Neural progenitor cell (in vitro differentiated cells): ENCODE results near the gene G3BP2. TPM values are rescaled to one million over a fixed set of nuclear protein-coding genes. Genes with fewer than 3 reads are reported as not detected.
A peak's percentile ranks its signal among the peaks of the same experiment; 100 is the strongest.
"Not testable (repeated sequence)": the region's sequence is repeated elsewhere in the genome, so short reads cannot be mapped to it uniquely, and the experiment has no call there.

Experiments
- DNase-seq: peaks from one replicate; pipeline ENCODE4 v3.0.0-alpha.2; 2016; ENCODE audit warnings: low spot score
- H2AFZ ChIP-seq: fragments of 200-600 bp; sonication (generic); replicated peaks from 2 replicates; pipeline ENCODE4 v1.6.1; 2016; ENCODE audit warnings: antibody characterized with exemption
- H3F3A ChIP-seq: fragments of 200-600 bp; sonication (generic); 2 replicates; pipeline ENCODE4 v1.6.1; 2016; ENCODE audit warnings: antibody characterized with exemption, low read depth
- H3K27ac ChIP-seq: fragments of 200-600 bp; sonication (generic); 2 replicates; pipeline ENCODE4 v1.5.1; 2016; ENCODE audit warnings: mild to moderate bottlenecking
- H3K27me3 ChIP-seq: fragments of 200-600 bp; sonication (generic); 2 replicates; pipeline ENCODE4 v1.6.1; 2016; ENCODE audit warnings: mild to moderate bottlenecking, moderate library complexity
- H3K36me3 ChIP-seq: fragments of 200-600 bp; sonication (generic); 2 replicates; pipeline ENCODE4 v1.5.1; 2016
- H3K4me1 ChIP-seq: fragments of 200-600 bp; sonication (generic); 2 replicates; pipeline ENCODE4 v1.6.1; 2016; ENCODE audit warnings: mixed run types
- H3K4me2 ChIP-seq: fragments of 200-600 bp; sonication (generic); 2 replicates; pipeline ENCODE4 v1.6.1; 2016
- H3K4me3 ChIP-seq: fragments of 200-600 bp; sonication (generic); 2 replicates; pipeline ENCODE4 v1.5.1; 2016
- H3K79me2 ChIP-seq: fragments of 200-600 bp; sonication (generic); 2 replicates; pipeline ENCODE4 v1.6.1; 2016; ENCODE audit warnings: low read depth
- H3K9ac ChIP-seq: fragments of 200-600 bp; sonication (generic); 2 replicates; pipeline ENCODE4 v1.6.1; 2016
- H3K9me3 ChIP-seq: fragments of 200-600 bp; sonication (generic); 2 replicates; pipeline ENCODE4 v1.5.1; 2016; ENCODE audit warnings: low read depth
- H4K20me1 ChIP-seq: fragments of 200-600 bp; sonication (generic); 2 replicates; pipeline ENCODE4 v1.6.1; 2016; ENCODE audit warnings: low read depth
- H3K27ac Mint-ChIP-seq: 3 replicates; pipeline ENCODE4 v1.8.0; 2021; ENCODE audit warnings: mixed read lengths
- H3K27me3 Mint-ChIP-seq: 2 replicates; pipeline ENCODE4 v1.8.0; 2022; ENCODE audit warnings: low read depth, mild to moderate bottlenecking, inconsistent platforms, moderate library complexity, mixed read lengths; ENCODE audit not compliant: insufficient read depth
- H3K36me3 Mint-ChIP-seq: 3 replicates; pipeline ENCODE4 v1.8.0; 2021; ENCODE audit warnings: mixed read lengths
- H3K4me1 Mint-ChIP-seq: 3 replicates; pipeline ENCODE4 v1.8.0; 2021; ENCODE audit warnings: mixed read lengths
- H3K4me3 Mint-ChIP-seq: 3 replicates; pipeline ENCODE4 v1.8.0; 2021; ENCODE audit warnings: mild to moderate bottlenecking, moderate library complexity, mixed read lengths
- H3K9me3 Mint-ChIP-seq: 3 replicates; pipeline ENCODE4 v1.8.0; 2020; ENCODE audit warnings: mixed read lengths
- EZH2 ChIP-seq: fragments of 200-600 bp; sonication (generic); IDR thresholded peaks from 2 replicates; pipeline ENCODE4 v1.6.1; 2017; ENCODE audit warnings: antibody characterized with exemption, mild to moderate bottlenecking, moderate library complexity
- EZH2phosphoT487 ChIP-seq: fragments of 200-600 bp; sonication (generic); IDR thresholded peaks from 2 replicates; pipeline ENCODE4 v1.6.1; 2017; ENCODE audit warnings: antibody characterized with exemption
- total RNA-seq: library from RNA; depleted of rRNA; stranded (reverse); fragments of >200 nt; gene quantifications from 2 replicates; pipeline ENCODE4 v1.2.3, GENCODE V29; 2015; ENCODE audit warnings: low replicate concordance
- TF ChIP-seq, protein P1 (sequence below): fragments of 200-600 bp; sonication (generic); IDR thresholded peaks from 2 replicates; pipeline ENCODE4 v1.5.1; 2017; ENCODE audit warnings: antibody characterized with exemption, mild to moderate bottlenecking

Gene G3BP2
- total RNA-seq, 1 donor from 2014 or later, result 241 TPM

DNA sequence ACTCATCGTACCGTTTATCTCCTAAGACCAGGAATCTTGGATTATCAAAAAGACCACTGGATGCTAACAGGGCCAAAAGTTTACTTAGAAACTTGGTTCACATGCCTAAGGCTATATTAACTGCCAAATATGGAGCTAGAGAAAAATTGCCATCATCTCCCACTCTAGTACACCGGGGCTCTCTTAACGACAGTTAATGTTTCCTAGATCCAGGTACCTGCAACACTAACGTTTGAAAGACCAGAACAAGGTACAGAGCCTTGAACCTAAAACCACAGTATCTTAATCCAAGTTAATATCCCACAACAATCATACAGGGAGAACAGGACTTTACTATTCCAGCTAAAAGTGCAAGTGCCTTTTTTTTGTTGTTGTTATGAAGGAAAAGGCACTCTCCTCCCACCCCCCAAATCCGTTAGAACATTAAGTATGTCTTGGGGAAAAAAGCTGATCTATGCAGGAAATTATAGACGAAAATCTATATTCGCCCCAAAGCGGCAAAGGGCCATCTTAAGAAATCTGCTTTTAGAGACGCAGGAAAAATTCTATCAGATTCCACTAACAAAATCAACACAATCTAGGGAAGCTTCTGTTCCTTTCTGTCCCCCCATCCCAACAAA is 1.3 kb downstream of the G3BP2 start:
- H3K36me3 Mint-ChIP-seq, result peaks cover 5% of the 10 kb centered on the region
- H3K4me3 ChIP-seq, result peak overlapping the region; percentile 90
- peaks cover 62% of the 10 kb centered on the region for H4K20me1 ChIP-seq
- peaks cover 28% of the 10 kb centered on the region for H3F3A ChIP-seq
- H3K4me2 ChIP-seq, result peak overlapping the region; percentile 93
- no peaks in the 10 kb centered on the region for H3K9me3 ChIP-seq
- no peak for DNase-seq
- no peaks in the 10 kb centered on the region for H3K36me3 ChIP-seq
- H3K4me1 ChIP-seq, result peaks cover 38% of the 10 kb centered on the region
- peak overlapping the region; percentile 96 for H3K27ac Mint-ChIP-seq
- H3K27me3 ChIP-seq, result no peaks in the 10 kb centered on the region
- peak overlapping the region; percentile 98 for H3K27ac ChIP-seq
- H2AFZ ChIP-seq, result no peak overlapping the region
- peaks cover 3% of the 10 kb centered on the region for H3K27me3 Mint-ChIP-seq
- H3K9ac ChIP-seq, result peak overlapping the region; percentile 88
- H3K4me1 Mint-ChIP-seq, result peaks cover 38% of the 10 kb centered on the region
- H3K9me3 Mint-ChIP-seq, result no peaks in the 10 kb centered on the region
- peaks cover 80% of the 10 kb centered on the region for H3K79me2 ChIP-seq
- TF ChIP-seq, protein P1, sequence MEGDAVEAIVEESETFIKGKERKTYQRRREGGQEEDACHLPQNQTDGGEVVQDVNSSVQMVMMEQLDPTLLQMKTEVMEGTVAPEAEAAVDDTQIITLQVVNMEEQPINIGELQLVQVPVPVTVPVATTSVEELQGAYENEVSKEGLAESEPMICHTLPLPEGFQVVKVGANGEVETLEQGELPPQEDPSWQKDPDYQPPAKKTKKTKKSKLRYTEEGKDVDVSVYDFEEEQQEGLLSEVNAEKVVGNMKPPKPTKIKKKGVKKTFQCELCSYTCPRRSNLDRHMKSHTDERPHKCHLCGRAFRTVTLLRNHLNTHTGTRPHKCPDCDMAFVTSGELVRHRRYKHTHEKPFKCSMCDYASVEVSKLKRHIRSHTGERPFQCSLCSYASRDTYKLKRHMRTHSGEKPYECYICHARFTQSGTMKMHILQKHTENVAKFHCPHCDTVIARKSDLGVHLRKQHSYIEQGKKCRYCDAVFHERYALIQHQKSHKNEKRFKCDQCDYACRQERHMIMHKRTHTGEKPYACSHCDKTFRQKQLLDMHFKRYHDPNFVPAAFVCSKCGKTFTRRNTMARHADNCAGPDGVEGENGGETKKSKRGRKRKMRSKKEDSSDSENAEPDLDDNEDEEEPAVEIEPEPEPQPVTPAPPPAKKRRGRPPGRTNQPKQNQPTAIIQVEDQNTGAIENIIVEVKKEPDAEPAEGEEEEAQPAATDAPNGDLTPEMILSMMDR, result no peak
- TF ChIP-seq EZH2phosphoT487 (no peak), EZH2 (no peak)
- H3K4me3 Mint-ChIP-seq, result peak overlapping the region; percentile 98

DNA sequence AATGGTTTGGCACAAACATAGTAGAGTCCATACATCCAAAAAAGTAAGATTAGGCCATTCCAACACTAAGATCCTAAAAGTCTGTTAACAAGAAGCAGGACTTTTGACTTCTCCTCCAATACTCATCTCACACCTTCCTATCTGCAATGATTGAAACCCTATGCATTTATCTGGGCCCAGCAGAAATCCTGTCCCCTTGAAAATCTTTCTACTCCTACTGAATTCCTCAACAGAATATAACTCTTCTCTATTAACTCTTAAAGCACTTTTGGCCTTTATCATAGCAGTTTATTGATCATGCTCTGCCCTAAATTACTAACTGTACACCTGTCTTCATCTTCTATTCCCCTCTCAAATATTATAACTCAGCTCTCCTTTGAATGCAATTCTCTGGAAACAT is 4.6 kb downstream of the G3BP2 start:
- Mint-ChIP-seq H3K4me1 (peaks cover 31% of the 10 kb centered on the region), H3K27me3 (peaks cover 3% of the 10 kb centered on the region), H3K9me3 (no peaks in the 10 kb centered on the region), H3K27ac (no peak overlapping the region), H3K4me3 (no peak overlapping the region), H3K36me3 (peaks cover 5% of the 10 kb centered on the region)
- Histone ChIP-seq H3K4me1 (peaks cover 31% of the 10 kb centered on the region), H3K4me3 (no peak overlapping the region), H3K27ac (no peak overlapping the region), H3K79me2 (peaks cover 95% of the 10 kb centered on the region), H3K4me2 (peak overlapping the region; percentile 93), H3K36me3 (no peaks in the 10 kb centered on the region), H3K27me3 (no peaks in the 10 kb centered on the region), H3K9me3 (no peaks in the 10 kb centered on the region), H4K20me1 (peaks cover 95% of the 10 kb centered on the region), H2AFZ (no peak overlapping the region), H3F3A (peaks cover 14% of the 10 kb centered on the region), H3K9ac (no peak overlapping the region)
- DNase-seq, result no peak
- TF ChIP-seq EZH2 (no peak), EZH2phosphoT487 (no peak)
- TF ChIP-seq, protein P1, result no peak

DNA sequence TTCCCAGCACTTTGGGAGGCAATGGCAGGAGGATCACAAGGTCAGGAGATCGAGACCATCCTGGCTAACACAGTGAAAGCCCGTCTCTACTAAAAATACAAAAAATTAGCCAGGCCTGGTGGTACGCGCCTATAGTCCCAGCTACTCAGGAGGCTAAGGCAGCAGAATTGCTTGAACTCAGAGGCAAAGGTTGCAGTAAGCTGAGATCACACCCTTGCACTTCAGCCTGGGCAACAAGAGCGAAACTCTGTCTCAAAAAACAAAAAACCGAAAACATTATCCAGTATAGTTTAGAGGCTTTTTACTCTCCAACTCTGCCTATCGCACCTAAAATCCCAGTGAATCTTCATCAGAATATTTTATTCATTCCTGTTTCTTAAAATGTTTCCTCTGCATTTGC is 5.6 kb downstream of the G3BP2 start:
- not testable (repeated sequence) for H3K9me3 ChIP-seq, H3K4me2 ChIP-seq, H3K36me3 Mint-ChIP-seq, H3K36me3 ChIP-seq, H3K27me3 ChIP-seq, H3F3A ChIP-seq, H2AFZ ChIP-seq, DNase-seq, H3K27ac ChIP-seq, H3K27me3 Mint-ChIP-seq, H3K9ac ChIP-seq, H3K4me3 ChIP-seq, H3K9me3 Mint-ChIP-seq, H3K4me3 Mint-ChIP-seq
- peaks cover 100% of the 10 kb centered on the region for H3K79me2 ChIP-seq
- Mint-ChIP-seq H3K27ac (peak overlapping the region; percentile 57), H3K4me1 (peaks cover 29% of the 10 kb centered on the region)
- peaks cover 31% of the 10 kb centered on the region for H3K4me1 ChIP-seq
- H4K20me1 ChIP-seq, result peaks cover 100% of the 10 kb centered on the region

DNA sequence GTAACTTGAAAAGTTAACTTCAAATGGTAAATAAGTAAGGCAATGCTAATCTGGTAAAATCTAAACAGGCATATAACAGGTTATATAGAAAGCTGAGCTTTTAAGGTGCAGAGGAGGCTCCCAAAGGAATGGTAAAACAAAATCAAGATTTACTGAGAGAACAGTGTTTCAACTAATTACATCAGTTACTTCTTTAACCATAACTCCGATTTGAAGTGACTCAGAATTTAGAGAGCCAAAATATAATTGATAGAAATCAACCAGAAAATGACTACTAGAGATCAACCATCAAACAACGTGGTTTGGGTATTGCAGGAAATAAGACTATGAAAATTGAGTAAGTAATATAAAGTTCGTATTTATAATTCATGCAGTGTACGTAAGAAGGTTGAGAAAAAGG is 6.9 kb downstream of the G3BP2 start:
- H3K4me3 Mint-ChIP-seq, result no peak overlapping the region
- no peak for DNase-seq
- TF ChIP-seq, protein P1, result no peak
- TF ChIP-seq EZH2phosphoT487 (no peak), EZH2 (no peak)
- Histone ChIP-seq H3K36me3 (no peaks in the 10 kb centered on the region), H3K4me2 (no peak overlapping the region), H3K27me3 (no peaks in the 10 kb centered on the region), H3K9me3 (no peaks in the 10 kb centered on the region), H3K27ac (no peak overlapping the region), H4K20me1 (peaks cover 97% of the 10 kb centered on the region), H3K9ac (no peak overlapping the region), H3K79me2 (peaks cover 99% of the 10 kb centered on the region), H3K4me1 (peaks cover 26% of the 10 kb centered on the region), H3F3A (no peaks in the 10 kb centered on the region), H3K4me3 (no peak overlapping the region), H2AFZ (no peak overlapping the region)
- no peak overlapping the region for H3K27ac Mint-ChIP-seq
- H3K9me3 Mint-ChIP-seq, result no peaks in the 10 kb centered on the region
- H3K36me3 Mint-ChIP-seq, result peaks cover 13% of the 10 kb centered on the region
- H3K4me1 Mint-ChIP-seq, result peaks cover 23% of the 10 kb centered on the region
- peaks cover 1% of the 10 kb centered on the region for H3K27me3 Mint-ChIP-seq

DNA sequence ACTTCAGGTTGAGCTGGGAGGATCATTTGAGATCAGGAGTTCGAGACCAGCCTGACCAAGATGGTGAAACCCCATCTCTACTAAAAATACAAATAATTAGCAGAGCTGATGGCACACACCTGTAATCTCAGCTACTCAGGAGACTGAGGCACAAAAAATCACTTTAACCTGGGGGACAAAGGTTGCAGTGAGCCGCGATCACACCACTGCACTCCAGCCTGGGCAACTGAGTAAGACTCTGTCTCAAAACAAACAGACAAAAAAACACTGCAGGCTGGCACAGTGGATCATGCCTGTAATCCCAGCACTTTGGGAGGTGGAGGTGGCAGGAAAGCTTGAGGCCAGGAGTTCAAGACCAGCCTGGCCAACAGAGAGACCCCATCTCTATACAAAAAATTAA is 8.6 kb downstream of the G3BP2 start:
- peaks cover 17% of the 10 kb centered on the region for H3K36me3 Mint-ChIP-seq
- H4K20me1 ChIP-seq, result peaks cover 97% of the 10 kb centered on the region
- H3K36me3 ChIP-seq, H2AFZ ChIP-seq, H3K27me3 Mint-ChIP-seq, H3K27ac Mint-ChIP-seq, H3K4me3 Mint-ChIP-seq, H3K4me2 ChIP-seq, H3K9ac ChIP-seq, H3K4me1 ChIP-seq, DNase-seq, H3K4me3 ChIP-seq, H3K27ac ChIP-seq, H3F3A ChIP-seq, H3K9me3 ChIP-seq, H3K9me3 Mint-ChIP-seq, H3K27me3 ChIP-seq: not testable (repeated sequence)
- H3K79me2 ChIP-seq, result peaks cover 99% of the 10 kb centered on the region
- H3K4me1 Mint-ChIP-seq, result peaks cover 18% of the 10 kb centered on the region
